WTC11 (cell line): Measurements from ENCODE around the gene TNFRSF4. TPM values are rescaled to one million over a fixed set of nuclear protein-coding genes. Genes with fewer than 3 reads are reported as not detected.

Experiments used
- ATAC-seq: fragments of 200-7000 bp; cut with Tn5 transposase; 2 replicates; pipeline ENCODE4 v1.10.0; 2021; ENCODE audit warnings: mild to moderate bottlenecking, moderate library complexity
- CTCF ChIA-PET: fragments of 300-600 bp; sonication (Branson Sonifier 250); formaldehyde crosslinking; loops from one replicate; lab custom pipeline; 2021; ENCODE audit warnings: antibody characterized with exemption; lab: Charles Lee
- POLR2A ChIA-PET: fragments of 350-600 bp; sonication (Branson Sonifier 250); formaldehyde crosslinking; loops from one replicate; lab custom pipeline; 2021; ENCODE audit warnings: antibody characterized with exemption; lab: Charles Lee
- DNase-seq: peaks from one replicate; pipeline ENCODE4 v3.0.0; 2021; ENCODE audit warnings: low spot score
- H3K27ac Mint-ChIP-seq: 2 replicates; pipeline ENCODE4 v1.8.0; 2021; ENCODE audit warnings: mixed read lengths
- H3K27me3 Mint-ChIP-seq: 2 replicates; pipeline ENCODE4 v1.8.0; 2021; ENCODE audit warnings: low read depth, mild to moderate bottlenecking, moderate library complexity, mixed read lengths
- H3K36me3 Mint-ChIP-seq: 2 replicates; pipeline ENCODE4 v1.8.0; 2021; ENCODE audit warnings: mixed read lengths
- H3K4me1 Mint-ChIP-seq: 2 replicates; pipeline ENCODE4 v1.8.0; 2022; ENCODE audit warnings: mixed read lengths
- H3K4me3 Mint-ChIP-seq: 2 replicates; pipeline ENCODE4 v1.8.0; 2021; ENCODE audit warnings: mild to moderate bottlenecking, moderate library complexity, mixed read lengths
- H3K9me3 Mint-ChIP-seq: 2 replicates; pipeline ENCODE4 v1.8.0; 2021; ENCODE audit warnings: mixed read lengths
- ATF3 ChIP-seq: sonication (generic); formaldehyde crosslinking; conservative IDR thresholded peaks from 2 replicates; pipeline ENCODE4 v1.8.1; 2022; ENCODE audit warnings: mild to moderate bottlenecking, missing genetic modification reagents
- ESRRA ChIP-seq: sonication (generic); formaldehyde crosslinking; IDR thresholded peaks from 2 replicates; pipeline ENCODE4 v1.8.1; 2022; ENCODE audit warnings: mild to moderate bottlenecking, missing genetic modification reagents, borderline replicate concordance
- ETV6 ChIP-seq: sonication (generic); formaldehyde crosslinking; IDR thresholded peaks from 2 replicates; pipeline ENCODE4 v1.8.1; 2022; ENCODE audit warnings: mild to moderate bottlenecking, missing genetic modification reagents
- FOXP4 ChIP-seq: sonication (generic); formaldehyde crosslinking; IDR thresholded peaks from 2 replicates; pipeline ENCODE4 v1.8.0; 2022; ENCODE audit warnings: mild to moderate bottlenecking, missing genetic modification reagents
- HMGA2 ChIP-seq: fragments of 250-450 bp; sonication (Bioruptor Pico); IDR thresholded peaks from 2 replicates; pipeline ENCODE4 v1.4.0; 2021; ENCODE audit warnings: mild to moderate bottlenecking, moderate library complexity
- PRRX2 ChIP-seq: fragments of 250-450 bp; sonication (Bioruptor Pico); IDR thresholded peaks from 2 replicates; pipeline ENCODE4 v1.8.0; 2021; ENCODE audit warnings: mild to moderate bottlenecking
- SMAD3 ChIP-seq: sonication (generic); formaldehyde crosslinking; IDR thresholded peaks from 2 replicates; pipeline ENCODE4 v1.8.0; 2022; ENCODE audit warnings: missing genetic modification reagents, mild to moderate bottlenecking, borderline replicate concordance
- TEAD1 ChIP-seq: sonication (generic); formaldehyde crosslinking; IDR thresholded peaks from 2 replicates; pipeline ENCODE4 v1.8.0; 2022; ENCODE audit warnings: mild to moderate bottlenecking, missing genetic modification reagents
- ZNF317 ChIP-seq: sonication (generic); formaldehyde crosslinking; IDR thresholded peaks from 2 replicates; pipeline ENCODE4 v1.8.1; 2023; ENCODE audit warnings: low read depth, mild to moderate bottlenecking, moderate library complexity, missing genetic modification reagents, borderline replicate concordance
- ZNF671 ChIP-seq: fragments of 250-450 bp; sonication (Bioruptor Pico); IDR thresholded peaks from 2 replicates; pipeline ENCODE4 v1.8.0; 2021; ENCODE audit warnings: mild to moderate bottlenecking
- microRNA-seq: library from miRNA; unstranded; fragments of <30 nt; microRNA quantifications from one replicate; pipeline ENCODE4 v1.2.0, GENCODE V29; 2022; ENCODE audit warnings: borderline number of aligned reads
- total RNA-seq: library from RNA; stranded (reverse); gene quantifications from 3 replicates; pipeline ENCODE4 v1.2.3, GENCODE V29; 2021
- TF ChIP-seq, protein P1 (sequence below): sonication (generic); formaldehyde crosslinking; IDR thresholded peaks from 2 replicates; pipeline ENCODE4 v1.8.0; 2023; ENCODE audit warnings: missing genetic modification reagents, mild to moderate bottlenecking, borderline replicate concordance
- TF ChIP-seq, protein P2 (sequence below): fragments of 250-450 bp; sonication (Bioruptor Pico); IDR thresholded peaks from 2 replicates; pipeline ENCODE4 v1.9.0; 2021; ENCODE audit warnings: mild to moderate bottlenecking

TNFRSF4 gene
- total RNA-seq, 1 experiment from 2014 or later: 0.33 TPM

DNA sequence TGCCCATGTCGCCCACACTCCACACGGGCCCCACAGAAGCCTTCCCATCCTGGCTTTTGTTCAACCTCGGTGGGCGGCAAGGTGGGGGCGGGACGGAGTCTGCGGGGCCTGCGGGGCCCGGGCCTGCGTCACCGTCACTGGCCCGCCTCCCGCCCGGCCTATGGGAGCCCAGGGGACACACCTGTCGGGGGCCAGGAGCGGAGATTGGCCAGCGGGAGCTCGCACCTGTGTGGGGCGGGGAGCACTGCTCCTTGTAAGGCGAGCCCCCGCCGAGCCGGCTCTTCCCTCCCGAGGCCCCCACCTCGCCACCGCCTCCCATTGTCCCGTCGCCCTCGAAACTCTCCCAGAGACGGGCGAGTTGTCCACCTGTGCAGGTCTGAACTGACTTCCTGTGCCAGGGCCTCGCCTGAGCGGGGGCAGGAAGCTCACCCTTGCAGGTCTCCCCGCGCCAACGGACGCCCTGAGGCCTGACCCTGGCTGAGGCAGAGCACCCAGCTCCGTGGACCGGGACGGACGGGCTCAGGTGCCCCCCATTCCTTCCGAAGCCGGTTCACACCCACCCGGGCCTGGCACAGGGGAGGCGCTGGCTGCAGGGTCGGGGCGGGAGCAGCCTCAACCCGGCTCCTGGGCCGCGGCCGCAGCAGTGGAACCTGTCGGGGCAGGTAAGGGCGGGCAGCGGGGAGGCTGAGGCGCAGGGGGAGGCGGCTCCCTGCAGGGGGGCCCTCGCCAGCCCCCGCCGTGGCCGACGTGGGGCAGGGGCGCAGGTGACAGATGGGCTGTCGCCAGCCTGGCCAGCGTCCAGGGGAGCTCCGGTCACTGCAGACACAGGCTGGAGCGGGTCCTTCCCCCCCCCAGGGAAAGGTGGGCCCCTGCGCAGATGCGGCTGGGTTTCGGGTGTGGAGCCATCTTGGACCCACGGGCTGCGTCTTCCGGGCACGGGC lies 51.1 kb downstream of the TNFRSF4 start (continued):
- TF ChIP-seq, protein P1, sequence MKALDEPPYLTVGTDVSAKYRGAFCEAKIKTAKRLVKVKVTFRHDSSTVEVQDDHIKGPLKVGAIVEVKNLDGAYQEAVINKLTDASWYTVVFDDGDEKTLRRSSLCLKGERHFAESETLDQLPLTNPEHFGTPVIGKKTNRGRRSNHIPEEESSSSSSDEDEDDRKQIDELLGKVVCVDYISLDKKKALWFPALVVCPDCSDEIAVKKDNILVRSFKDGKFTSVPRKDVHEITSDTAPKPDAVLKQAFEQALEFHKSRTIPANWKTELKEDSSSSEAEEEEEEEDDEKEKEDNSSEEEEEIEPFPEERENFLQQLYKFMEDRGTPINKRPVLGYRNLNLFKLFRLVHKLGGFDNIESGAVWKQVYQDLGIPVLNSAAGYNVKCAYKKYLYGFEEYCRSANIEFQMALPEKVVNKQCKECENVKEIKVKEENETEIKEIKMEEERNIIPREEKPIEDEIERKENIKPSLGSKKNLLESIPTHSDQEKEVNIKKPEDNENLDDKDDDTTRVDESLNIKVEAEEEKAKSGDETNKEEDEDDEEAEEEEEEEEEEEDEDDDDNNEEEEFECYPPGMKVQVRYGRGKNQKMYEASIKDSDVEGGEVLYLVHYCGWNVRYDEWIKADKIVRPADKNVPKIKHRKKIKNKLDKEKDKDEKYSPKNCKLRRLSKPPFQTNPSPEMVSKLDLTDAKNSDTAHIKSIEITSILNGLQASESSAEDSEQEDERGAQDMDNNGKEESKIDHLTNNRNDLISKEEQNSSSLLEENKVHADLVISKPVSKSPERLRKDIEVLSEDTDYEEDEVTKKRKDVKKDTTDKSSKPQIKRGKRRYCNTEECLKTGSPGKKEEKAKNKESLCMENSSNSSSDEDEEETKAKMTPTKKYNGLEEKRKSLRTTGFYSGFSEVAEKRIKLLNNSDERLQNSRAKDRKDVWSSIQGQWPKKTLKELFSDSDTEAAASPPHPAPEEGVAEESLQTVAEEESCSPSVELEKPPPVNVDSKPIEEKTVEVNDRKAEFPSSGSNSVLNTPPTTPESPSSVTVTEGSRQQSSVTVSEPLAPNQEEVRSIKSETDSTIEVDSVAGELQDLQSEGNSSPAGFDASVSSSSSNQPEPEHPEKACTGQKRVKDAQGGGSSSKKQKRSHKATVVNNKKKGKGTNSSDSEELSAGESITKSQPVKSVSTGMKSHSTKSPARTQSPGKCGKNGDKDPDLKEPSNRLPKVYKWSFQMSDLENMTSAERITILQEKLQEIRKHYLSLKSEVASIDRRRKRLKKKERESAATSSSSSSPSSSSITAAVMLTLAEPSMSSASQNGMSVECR (CRISPR knock-in tag): no peak

- no peak overlapping the region for H3K27ac Mint-ChIP-seq
- no peaks in the 10 kb centered on the region for H3K9me3 Mint-ChIP-seq
- TF ChIP-seq TEAD1 (no peak), ZNF317 (CRISPR knock-in tag) (no peak), ATF3 (CRISPR knock-in tag) (no peak), SMAD3 (CRISPR knock-in tag) (no peak), ZNF671 (CRISPR knock-in tag) (no peak), ESRRA (CRISPR knock-in tag) (no peak), ETV6 (CRISPR knock-in tag) (no peak), HMGA2 (CRISPR knock-in tag) (no peak), PRRX2 (CRISPR knock-in tag) (no peak), FOXP4 (CRISPR knock-in tag) (no peak)
- TF ChIP-seq, protein P2, sequence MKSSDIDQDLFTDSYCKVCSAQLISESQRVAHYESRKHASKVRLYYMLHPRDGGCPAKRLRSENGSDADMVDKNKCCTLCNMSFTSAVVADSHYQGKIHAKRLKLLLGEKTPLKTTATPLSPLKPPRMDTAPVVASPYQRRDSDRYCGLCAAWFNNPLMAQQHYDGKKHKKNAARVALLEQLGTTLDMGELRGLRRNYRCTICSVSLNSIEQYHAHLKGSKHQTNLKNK: no peak
- H3K27me3 Mint-ChIP-seq: peaks cover 7% of the 10 kb centered on the region
- DNase-seq (no peak), ATAC-seq (no peak)
- H3K36me3 Mint-ChIP-seq: no peaks in the 10 kb centered on the region
- peaks cover 11% of the 10 kb centered on the region for H3K4me1 Mint-ChIP-seq
- H3K4me3 Mint-ChIP-seq: no peak overlapping the region
- ChIA-PET POLR2A (no interaction called here), CTCF (interaction anchor here (0.5 to 1.9 kb wide), 3 partner anchors 12 to 112 kb away, joined by 4 to 9 read pairs (median 5); partner anchors contain the start of genes TTLL10 and UBE2J2)
Observed at GRCh38 chr1:1161683-1162079, 52.3 kb downstream of the TNFRSF4 start.

Small RNA genes lying within 50 kb of the gene (microRNA-seq; reads per million reads assigned to microRNA genes)
- 8.0 reads per million, percentile 22 among the genes with 10 or more reads in this experiment for gene MIR200A
- gene MIR200B: 68.5 reads per million, percentile 57 among the genes with 10 or more reads in this experiment
- gene MIR429: 26.5 reads per million, percentile 43 among the genes with 10 or more reads in this experiment

Other genes with a start within 250 kb of the TNFRSF4 start
- 2.9 to 3.4 TPM (median 3.0 TPM) in 3 replicates for gene PLEKHN1, start 247.7 kb downstream of the TNFRSF4 start, total RNA-seq
- gene PERM1, start 232.1 kb downstream of the TNFRSF4 start, total RNA-seq: not detected in 3 replicates
- 4.5 to 10.7 TPM (median 8.3 TPM) in 3 replicates for gene HES4, start 214.1 kb downstream of the TNFRSF4 start, total RNA-seq
- gene ISG15, start 200.7 kb downstream of the TNFRSF4 start, total RNA-seq: 29.5 to 38.3 TPM (median 36.1 TPM) in 3 replicates
- gene AGRN, start 194.0 kb downstream of the TNFRSF4 start, total RNA-seq: 184 to 198 TPM (median 186 TPM) in 3 replicates
- not detected in 3 replicates for gene RNF223, start 139.8 kb downstream of the TNFRSF4 start, total RNA-seq
- 13.9 to 17.8 TPM (median 14.0 TPM) in 3 replicates for gene C1orf159, start 98.1 kb downstream of the TNFRSF4 start, total RNA-seq
- gene TTLL10, start 40.3 kb downstream of the TNFRSF4 start, total RNA-seq: 0.78 to 1.1 TPM (median 1.1 TPM) in 3 replicates
- gene TNFRSF18, start 7.6 kb downstream of the TNFRSF4 start, total RNA-seq: 0.83 to 1.2 TPM (median 1.1 TPM) in 3 replicates
- gene SDF4, start 17.8 kb upstream of the TNFRSF4 start, total RNA-seq: 92.3 to 105 TPM (median 101 TPM) in 3 replicates
- gene B3GALT6, start 18.1 kb upstream of the TNFRSF4 start, total RNA-seq: 18.8 to 21.4 TPM (median 20.0 TPM) in 3 replicates
- 8.5 to 10.3 TPM (median 8.5 TPM) in 3 replicates for gene C1QTNF12, start 32.6 kb upstream of the TNFRSF4 start, total RNA-seq
- 62.6 to 72.2 TPM (median 65.6 TPM) in 3 replicates for gene UBE2J2, start 59.7 kb upstream of the TNFRSF4 start, total RNA-seq
- 4.7 to 8.5 TPM (median 6.4 TPM) in 3 replicates for gene SCNN1D, start 66.3 kb upstream of the TNFRSF4 start, total RNA-seq
- 25.1 to 42.2 TPM (median 30.7 TPM) in 3 replicates for gene ACAP3, start 93.8 kb upstream of the TNFRSF4 start, total RNA-seq
- gene PUSL1, start 94.4 kb upstream of the TNFRSF4 start, total RNA-seq: 42.5 to 51.5 TPM (median 43.6 TPM) in 3 replicates
- gene INTS11, start 110.5 kb upstream of the TNFRSF4 start, total RNA-seq: 144 to 170 TPM (median 160 TPM) in 3 replicates
- gene CPTP, start 110.6 kb upstream of the TNFRSF4 start, total RNA-seq: 10.3 to 14.4 TPM (median 12.3 TPM) in 3 replicates
- gene TAS1R3, start 117.1 kb upstream of the TNFRSF4 start, total RNA-seq: 0.18 to 0.22 TPM (median 0.21 TPM) in 3 replicates
- 74.1 to 91.4 TPM (median 77.3 TPM) in 3 replicates for gene DVL1, start 135.3 kb upstream of the TNFRSF4 start, total RNA-seq
- gene MXRA8, start 144.4 kb upstream of the TNFRSF4 start, total RNA-seq: 6.7 to 11.2 TPM (median 10.7 TPM) in 3 replicates
- 238 to 268 TPM (median 250 TPM) in 3 replicates for gene AURKAIP1, start 161.1 kb upstream of the TNFRSF4 start, total RNA-seq
- gene CCNL2, start 185.2 kb upstream of the TNFRSF4 start, total RNA-seq: 117 to 142 TPM (median 117 TPM) in 3 replicates
- gene MRPL20, start 193.1 kb upstream of the TNFRSF4 start, total RNA-seq: 126 to 156 TPM (median 134 TPM) in 3 replicates
- gene ANKRD65, start 207.1 kb upstream of the TNFRSF4 start, total RNA-seq: 1.6 to 2.8 TPM (median 1.9 TPM) in 3 replicates
- gene VWA1, start 221.5 kb upstream of the TNFRSF4 start, total RNA-seq: 28.3 to 35.5 TPM (median 28.3 TPM) in 3 replicates
- gene ATAD3C, start 235.5 kb upstream of the TNFRSF4 start, total RNA-seq: 0.60 to 0.94 TPM (median 0.61 TPM) in 3 replicates